Ammon's horn (tissue), 1 donor: ENCODE results near the gene PKD1L1.
A peak's percentile ranks its signal among the peaks of the same experiment; 100 is the strongest.
"Not testable (repeated sequence)": the region's sequence is repeated elsewhere in the genome, so short reads cannot be mapped to it uniquely, and the experiment has no call there.

ENCODE experiments used
- DNase-seq: peaks from one replicate; pipeline ENCODE4 v3.0.0-alpha.2; 2016; ENCODE audit warnings: low spot score

The PKD1L1 gene

DNA sequence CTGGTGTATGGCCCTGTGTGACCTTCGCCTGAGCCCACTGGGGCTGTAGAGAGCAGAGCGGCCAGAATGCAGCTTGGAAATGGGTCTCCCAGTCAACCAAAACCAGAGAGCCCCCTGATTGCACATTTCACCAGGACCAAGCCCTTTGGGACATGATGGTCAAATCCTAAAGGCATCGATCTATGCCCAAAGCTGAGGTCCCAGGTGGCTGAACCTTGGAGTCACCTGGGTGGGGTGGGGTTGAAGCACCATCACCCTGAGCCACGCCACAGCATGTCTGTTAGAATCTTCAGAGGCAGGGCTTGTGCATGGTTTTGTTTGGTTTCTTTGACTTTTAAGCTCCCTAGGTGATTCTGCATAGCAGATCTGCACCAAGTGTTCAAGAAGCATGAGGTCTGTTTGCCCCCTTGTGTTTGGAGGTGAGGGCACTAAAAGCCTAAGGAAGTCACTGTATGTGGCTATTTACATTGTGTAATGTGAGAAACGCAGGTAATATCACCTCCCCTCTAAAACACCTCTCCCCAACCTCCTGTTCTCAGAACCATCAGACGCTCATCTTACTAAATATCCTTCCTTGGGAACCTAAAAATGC is 9.6 kb downstream of the PKD1L1 start:
- DNase-seq: no peak

DNA sequence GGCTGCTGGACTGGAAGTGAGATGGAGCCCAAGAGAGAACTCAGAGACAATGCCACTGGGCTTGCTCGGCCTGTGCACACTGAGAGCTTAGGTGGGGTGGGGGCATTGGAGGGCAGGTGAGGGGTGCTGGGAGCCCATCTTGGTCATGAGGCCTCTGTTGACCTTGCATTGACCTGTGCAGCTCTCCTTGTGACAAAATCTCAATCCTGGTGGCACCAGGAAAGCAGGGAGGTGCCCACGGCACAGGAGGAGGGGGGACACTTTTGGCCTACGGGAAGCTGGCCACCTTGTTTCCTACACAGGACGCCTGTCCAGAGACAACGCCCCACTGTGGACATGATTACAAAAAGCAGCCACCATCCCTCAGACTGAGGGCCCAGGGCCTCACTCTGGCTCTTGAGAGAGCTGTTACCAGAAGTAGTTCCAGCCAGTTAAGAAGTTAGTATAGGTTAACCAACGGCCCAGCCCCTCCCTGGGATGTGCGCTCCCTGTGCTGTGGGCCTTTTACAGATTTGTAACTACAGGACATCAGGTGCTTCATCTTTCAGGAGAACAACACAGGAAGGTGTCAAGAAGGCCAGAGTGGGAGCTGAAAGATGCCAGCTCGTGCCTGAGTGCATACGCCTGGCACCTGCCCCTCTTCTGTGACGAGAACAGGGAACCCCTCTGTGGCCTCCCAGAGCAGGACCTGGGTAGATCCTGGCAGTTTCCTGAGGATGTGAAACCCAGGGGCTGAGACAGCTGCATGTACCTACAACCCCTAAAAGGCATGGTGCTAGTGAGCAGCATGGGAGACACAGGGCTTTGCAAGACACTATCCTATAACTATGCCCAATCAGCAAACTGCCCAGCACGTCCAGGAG is 10.3 kb downstream of the PKD1L1 start:
- DNase-seq: no peak

DNA sequence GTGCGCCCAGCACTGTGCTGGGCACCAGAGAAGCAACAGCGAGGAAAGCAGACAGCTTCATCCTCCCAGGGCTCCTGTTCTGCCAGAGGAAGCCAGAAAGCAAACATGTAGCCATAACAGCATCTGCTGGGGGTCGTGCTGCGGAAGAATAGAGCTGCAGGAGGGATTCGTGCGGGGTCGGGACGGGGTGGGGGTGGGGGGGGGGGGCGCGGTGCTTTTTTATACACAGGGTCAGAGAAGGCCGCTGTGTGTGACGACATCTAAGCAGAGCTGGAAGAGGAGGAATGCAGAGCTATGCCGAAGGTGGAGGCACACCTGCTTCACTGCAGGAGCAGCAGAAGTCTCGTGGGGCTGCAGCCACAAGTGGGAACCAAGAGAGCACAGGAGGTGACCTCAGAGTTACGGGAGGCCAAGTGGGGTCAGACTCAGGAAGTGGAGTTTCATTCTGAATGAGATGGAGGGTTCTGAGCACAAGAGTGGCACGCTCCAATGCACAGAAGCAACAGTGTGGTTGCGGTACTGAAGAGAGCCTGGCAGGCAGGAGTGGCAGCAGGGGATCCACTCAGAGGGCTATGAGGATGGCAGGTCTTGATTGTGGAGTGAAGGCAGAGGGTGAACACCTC is 11.1 kb downstream of the PKD1L1 start:
- no peak for DNase-seq

GRCh38 chr7:47936323-47936722 is 11.9 kb downstream of the PKD1L1 start:
- DNase-seq: no peak

- no peak for DNase-seq
Observed at GRCh38 chr7:47935336-47935735, 12.9 kb downstream of the PKD1L1 start.

DNA sequence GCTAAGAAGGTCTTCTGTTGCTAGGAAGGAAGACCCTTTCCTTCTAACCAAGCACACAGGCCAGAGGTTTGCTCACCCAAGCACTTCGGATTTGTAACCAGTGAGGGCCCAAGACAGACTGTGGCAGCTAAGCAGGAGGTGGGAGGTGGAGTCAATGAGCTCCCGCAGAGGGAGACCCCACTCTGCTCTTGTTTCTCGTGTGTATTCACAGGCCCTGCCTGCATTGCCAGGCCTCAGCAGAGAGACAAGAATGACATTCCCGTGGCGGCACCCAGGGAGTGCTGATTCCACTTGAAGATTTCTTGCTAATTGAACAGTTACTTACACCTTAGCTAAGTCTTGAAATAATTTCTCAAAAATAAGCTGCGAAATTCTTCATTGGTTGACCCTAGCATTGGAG is 13.4 kb downstream of the PKD1L1 start:
- no peak for DNase-seq

- no peak for DNase-seq
Observed at GRCh38 chr7:47933215-47933614, 15.1 kb downstream of the PKD1L1 start.

GRCh38 chr7:47932466-47933037 is 15.7 kb downstream of the PKD1L1 start:
- DNase-seq: no peak

DNA sequence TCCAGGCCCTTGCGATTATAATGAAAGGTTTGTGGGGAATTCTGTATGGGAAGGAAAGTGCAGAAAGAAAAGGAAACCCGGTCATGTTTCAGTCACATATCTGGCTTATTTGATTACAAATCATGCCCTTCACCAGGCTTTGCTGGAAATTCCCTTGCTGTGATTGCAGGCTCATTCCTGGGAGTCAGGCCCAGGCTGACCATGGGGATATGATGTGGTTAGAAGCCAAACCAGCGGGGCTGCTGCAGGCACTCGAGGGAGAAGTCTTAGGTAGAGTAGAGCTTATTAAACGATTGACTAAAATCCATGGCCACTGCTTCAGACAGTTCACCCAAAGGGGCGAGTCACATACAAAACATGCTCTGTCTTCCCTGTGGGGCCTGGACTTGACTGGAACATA is 16.2 kb downstream of the PKD1L1 start:
- no peak for DNase-seq

GRCh38 chr7:47931005-47932004 is 17.0 kb downstream of the PKD1L1 start:
- DNase-seq: peak; percentile 14

- DNase-seq: no peak
Observed at GRCh38 chr7:47924266-47924665, 24.0 kb downstream of the PKD1L1 start.

- not testable (repeated sequence) for DNase-seq
Observed at GRCh38 chr7:47923081-47923875, 25.0 kb downstream of the PKD1L1 start.

- DNase-seq: not testable (repeated sequence)
Observed at GRCh38 chr7:47916514-47916913, 31.8 kb downstream of the PKD1L1 start.

DNA sequence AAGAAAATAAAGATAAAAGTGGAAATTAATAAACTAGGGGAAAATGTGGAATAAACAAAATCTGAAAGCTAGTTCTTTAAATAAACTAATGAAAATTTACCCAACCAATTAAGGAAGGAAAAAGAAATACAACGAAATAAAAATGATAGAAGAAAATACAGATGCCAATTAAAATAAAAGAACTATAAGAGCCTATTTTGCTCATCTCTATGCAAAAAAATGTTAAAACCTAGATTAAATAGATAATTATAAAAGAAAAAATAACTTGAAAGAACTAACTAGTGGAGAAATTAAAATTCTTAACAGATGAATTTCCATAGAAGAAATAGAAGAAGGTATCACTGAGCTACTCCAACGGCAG is 32.7 kb downstream of the PKD1L1 start:
- DNase-seq: no peak

GRCh38 chr7:47914717-47915615 is 33.3 kb downstream of the PKD1L1 start:
- DNase-seq: no peak

DNA sequence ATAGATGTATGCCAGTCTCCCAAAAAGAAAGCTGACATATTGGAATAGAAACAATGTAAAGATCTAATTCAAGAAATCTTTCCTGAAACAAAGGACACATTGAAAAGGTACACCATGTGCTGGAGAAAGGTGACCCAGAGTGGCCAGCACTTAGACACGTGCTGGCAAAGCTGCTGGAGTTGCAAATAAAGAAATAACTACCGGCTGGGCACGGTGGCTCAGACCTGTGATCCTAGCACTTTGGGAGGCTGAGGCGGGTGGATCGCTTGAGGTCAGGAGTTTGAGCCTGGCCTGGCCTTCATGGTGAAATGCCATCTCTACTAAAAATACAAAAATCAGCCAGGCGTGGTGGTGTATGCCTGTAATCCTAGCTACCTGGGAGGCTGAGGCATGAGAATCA is 35.9 kb downstream of the PKD1L1 start:
- no peak for DNase-seq

DNA sequence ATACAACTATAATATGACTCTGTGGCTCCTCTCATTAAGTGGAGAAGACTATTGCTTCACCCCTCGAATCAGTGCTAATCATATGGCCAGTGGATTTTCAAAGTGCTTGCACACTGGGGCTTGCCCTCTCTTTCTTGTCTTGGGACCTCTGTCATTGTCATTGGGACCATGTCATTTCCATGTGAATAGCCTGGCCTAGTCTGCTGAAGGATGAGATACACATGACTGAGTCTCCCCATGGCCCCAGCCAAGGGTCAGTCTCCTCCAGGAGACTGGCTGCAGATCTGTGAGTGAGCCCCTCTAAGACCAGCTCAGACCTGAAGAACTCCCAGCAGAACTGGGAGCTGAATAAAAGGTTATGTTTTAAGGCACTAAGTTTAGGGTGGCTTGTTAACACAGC is 39.5 kb downstream of the PKD1L1 start:
- no peak for DNase-seq

- no peak for DNase-seq
Observed at GRCh38 chr7:47907981-47908616, 40.2 kb downstream of the PKD1L1 start.

DNA sequence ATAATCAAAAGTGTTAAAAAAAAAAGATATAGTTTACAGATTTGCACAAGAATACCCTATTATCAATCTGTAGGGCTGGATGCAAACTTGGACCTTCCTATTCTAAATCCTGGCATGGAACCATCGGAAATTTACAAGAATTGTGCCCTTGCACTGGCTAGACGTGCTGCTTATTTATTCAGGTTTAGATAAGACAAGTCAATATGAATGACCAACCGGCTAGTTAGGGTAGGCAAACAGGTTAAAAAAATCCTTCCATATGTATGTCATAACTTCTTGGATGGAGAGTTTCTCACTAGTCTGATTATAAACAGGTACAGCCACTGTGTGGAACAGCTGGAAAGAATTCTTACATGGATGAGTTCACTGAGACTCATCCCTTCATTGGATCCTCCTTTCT is 41.4 kb downstream of the PKD1L1 start:
- DNase-seq: no peak
